GM21381 (cell line): ENCODE results near the gene FRYL.
"Not testable (repeated sequence)": the region's sequence is repeated elsewhere in the genome, so short reads cannot be mapped to it uniquely, and the experiment has no call there.

Experiments
- ATAC-seq: cut with Tn5 transposase; IDR thresholded peaks from one replicate; pipeline ENCODE4 v1.9.1; 2021; ENCODE audit warnings: mild to moderate bottlenecking, moderate library complexity; ENCODE audit not compliant: unreplicated experiment

The FRYL gene

DNA sequence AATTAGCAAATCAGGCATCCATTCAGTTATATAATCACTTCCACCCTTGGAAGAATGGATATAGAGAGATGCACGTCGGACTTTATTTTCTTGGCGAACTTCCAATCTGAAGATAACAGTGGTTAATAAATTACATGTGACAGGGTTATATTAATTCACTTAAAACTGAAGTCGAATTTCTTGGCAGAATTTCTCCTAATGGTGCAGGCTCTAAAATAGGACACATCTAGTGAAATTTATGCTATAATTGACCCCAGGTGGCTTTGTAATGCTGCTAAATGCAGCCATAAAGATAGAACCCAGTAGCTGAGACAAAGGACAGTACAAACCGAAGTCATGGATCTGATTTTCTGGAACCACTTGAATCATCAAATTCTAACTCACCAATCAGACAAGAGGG is 317.7 kb downstream of the FRYL start:
- no peak for ATAC-seq

GRCh38 chr4:48461000-48461399 is 319.1 kb downstream of the FRYL start:
- no peak for ATAC-seq

GRCh38 chr4:48454591-48454990 is 325.5 kb downstream of the FRYL start:
- no peak for ATAC-seq

DNA sequence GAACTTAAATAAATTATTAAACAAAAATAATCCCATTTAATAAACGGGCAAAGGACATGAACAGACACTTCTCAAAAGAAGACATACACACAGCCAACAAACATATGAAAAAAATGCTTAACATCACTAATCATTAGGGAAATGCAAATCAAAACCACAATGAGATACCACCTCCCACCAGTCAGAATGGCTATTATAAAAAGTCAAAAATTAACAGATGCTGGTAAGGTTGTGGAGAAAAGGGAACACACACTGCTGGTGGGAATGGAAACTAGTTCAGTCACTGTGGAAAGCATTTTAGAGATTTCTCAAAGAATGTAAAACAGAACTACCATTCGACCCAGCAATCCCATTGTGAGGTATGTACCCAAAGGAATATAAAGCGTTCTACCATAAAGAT is 328.4 kb downstream of the FRYL start:
- ATAC-seq: not testable (repeated sequence)

- ATAC-seq: no peak
These were observed 329.3 kb downstream of the FRYL start for GRCh38 chr4:48450740-48451139.

- ATAC-seq: no peak
These were observed 330.9 kb downstream of the FRYL start for GRCh38 chr4:48449151-48449550.
